ENCODE results near the gene CCDC154. TPM values are rescaled to one million over a fixed set of nuclear protein-coding genes. Genes with fewer than 3 reads are reported as not detected.

CCDC154 gene
- total and polyA plus RNA-seq, 9 of the 15 experiments (the other 6 are each of a cell fraction or from before 2014, with no cell fraction given), result 0.15 to 1.4 (median 0.20) TPM; not detected in 5

DNA sequence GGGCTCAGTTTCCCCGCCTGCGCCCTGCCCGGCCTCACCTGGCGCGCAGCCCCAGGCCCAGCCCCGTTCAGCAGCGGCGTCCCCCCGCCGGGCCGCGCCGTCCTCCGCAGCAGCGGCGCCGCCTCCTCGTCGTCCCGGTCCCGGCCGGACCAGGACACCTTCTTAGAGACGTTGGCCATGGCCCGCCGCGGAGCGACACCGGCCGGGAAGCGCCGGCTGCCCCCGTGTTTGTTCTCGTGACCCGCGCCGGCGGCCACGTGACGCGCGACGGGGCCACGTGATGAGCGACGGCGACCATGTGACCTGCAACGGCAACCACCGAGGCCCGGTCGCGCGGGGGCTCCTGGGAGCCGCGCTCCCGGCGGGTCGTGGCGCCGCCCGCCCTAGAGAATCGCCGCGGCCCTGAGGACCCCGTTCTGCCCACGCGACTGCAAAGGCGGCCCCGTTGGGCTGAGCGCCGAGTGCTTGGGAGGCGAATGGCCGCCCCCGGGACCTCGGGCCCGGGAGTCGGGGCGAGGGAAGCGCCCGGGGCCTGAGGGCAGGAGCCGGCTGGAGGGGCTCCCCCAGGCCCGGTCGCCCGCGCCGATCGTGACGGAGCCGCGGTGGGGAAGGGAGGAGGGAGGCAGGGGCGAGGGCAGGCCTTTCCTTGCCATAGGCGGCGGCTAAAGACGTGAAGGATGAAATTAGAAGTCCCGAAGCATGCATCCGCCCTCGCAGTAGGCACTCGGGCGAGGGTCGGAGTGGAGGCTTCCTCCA is 30.6 kb upstream of the CCDC154 start, which contains the start of gene CLCN7 (continued):
- TF ChIP-seq, protein P1, sequence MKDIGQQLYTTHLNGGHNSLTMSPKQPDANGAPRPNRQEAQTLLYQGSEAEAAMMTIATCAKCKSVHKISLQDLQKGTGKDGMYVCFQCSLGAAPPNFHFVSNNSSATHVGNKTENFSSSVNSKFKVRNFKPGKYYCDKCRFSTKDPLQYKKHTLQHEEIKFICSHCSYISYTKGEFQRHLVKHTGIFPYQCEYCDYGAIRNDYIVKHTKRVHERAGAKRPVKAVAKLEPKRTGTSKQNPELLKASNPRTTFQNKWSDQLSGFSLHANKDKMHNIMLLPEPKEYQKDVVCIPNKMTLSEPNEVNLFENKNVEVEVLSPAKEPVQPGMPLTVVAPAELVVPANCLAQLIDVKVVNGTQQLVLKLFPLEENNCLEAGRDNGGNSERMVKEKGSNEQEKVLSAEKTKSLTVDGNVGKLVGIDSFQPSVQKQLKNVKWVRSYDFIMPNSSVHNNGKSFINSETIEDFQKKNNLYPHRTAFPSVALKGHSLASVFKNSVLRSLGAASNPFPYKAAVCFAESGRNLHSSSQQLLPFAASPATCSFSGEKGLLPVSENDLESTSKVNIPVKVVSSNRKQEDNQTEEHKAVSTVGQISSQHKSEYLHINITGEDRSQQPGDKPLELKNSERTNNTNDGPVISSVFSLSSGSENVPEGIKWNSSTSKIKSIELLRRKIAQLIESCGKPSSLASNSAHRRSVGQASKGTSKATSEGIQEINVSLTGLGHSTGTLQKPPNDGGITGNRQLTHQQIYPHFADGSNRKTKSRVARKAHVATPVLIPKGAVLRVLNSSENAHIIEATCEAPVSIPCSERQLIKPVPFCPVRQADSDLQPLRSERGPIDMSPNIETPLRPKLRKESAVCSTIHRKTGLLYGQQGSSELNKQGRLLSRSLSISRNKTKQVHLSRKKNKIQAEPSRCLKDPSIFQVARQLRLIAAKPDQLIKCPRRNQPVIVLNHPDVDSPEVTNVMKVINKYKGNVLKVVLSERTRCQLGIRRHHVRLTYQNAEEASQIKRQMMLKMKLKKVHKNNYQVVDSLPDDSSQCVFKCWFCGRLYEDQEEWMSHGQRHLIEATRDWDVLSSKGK (CRISPR knock-in tag; IDR thresholded peaks at IDR 0.05), result no peak
- TF ChIP-seq TEAD1 (CRISPR knock-in tag; IDR thresholded peaks at IDR 0.05) (peak; percentile 48 to 70; a peak in 3 of 4 replicates), E2F1 (CRISPR knock-in tag; IDR thresholded peaks at IDR 0.05) (peak; percentile 93), KLF10 (CRISPR knock-in tag; IDR thresholded peaks at IDR 0.05) (no peak), COPS2 (conservative IDR thresholded peaks at IDR 0.05) (no peak), ZFP36 (IDR thresholded peaks at IDR 0.05; ENCODE audit: low read depth, low read length, partially characterized antibody) (no peak), CLOCK (CRISPR knock-in tag; IDR thresholded peaks at IDR 0.05; ENCODE audit: borderline replicate concordance) (peak; percentile 97), STAT5B (CRISPR knock-in tag; IDR thresholded peaks at IDR 0.05) (no peak), ZNF41 (CRISPR knock-in tag; conservative IDR thresholded peaks at IDR 0.05) (peak; percentile 61; the same call in 1 of the 2 replicates), RUNX1 (IDR thresholded peaks at IDR 0.05; ENCODE audit: low read depth) (no peak), KAT7 (CRISPR knock-in tag; IDR thresholded peaks at IDR 0.05; ENCODE audit: borderline replicate concordance) (peak; percentile 55; the same call in 1 of the 2 replicates), BMI1 (IDR thresholded peaks at IDR 0.05; ENCODE audit: low read length) (no peak), TGIF2 (CRISPR knock-in tag; IDR thresholded peaks at IDR 0.05) (peak; percentile 83; the same call in 1 of the 2 replicates), ELK3 (CRISPR knock-in tag; IDR thresholded peaks at IDR 0.05) (no peak), NEUROD1 (IDR thresholded peaks at IDR 0.05; ENCODE audit: borderline replicate concordance, low read depth, low read length, partially characterized antibody) (peak; percentile 26), ZNF232 (CRISPR knock-in tag; IDR thresholded peaks at IDR 0.05) (peak; percentile 96)
- TF ChIP-seq, protein P2, sequence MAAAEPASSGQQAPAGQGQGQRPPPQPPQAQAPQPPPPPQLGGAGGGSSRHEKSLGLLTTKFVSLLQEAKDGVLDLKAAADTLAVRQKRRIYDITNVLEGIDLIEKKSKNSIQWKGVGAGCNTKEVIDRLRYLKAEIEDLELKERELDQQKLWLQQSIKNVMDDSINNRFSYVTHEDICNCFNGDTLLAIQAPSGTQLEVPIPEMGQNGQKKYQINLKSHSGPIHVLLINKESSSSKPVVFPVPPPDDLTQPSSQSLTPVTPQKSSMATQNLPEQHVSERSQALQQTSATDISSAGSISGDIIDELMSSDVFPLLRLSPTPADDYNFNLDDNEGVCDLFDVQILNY (CRISPR knock-in tag; IDR thresholded peaks at IDR 0.05), result peak; percentile 76; the same call in 1 of the 2 replicates
